Measurements from ENCODE around the gene NUDT22.
A peak's percentile ranks its signal among the peaks of the same experiment; 100 is the strongest.

The NUDT22 gene

GRCh38 chr11:64269540-64270220 is 43.6 kb downstream of the NUDT22 start:
- peak; percentile 99 for DNase-seq (ENCODE audit: low spot score)

GRCh38 chr11:64275031-64275800 is 49.1 kb downstream of the NUDT22 start:
- no peak for DNase-seq (ENCODE audit: low spot score)

- no peak for DNase-seq (ENCODE audit: low spot score)
Observed at GRCh38 chr11:64275841-64276240, 49.8 kb downstream of the NUDT22 start.

- DNase-seq (ENCODE audit: low spot score): no peak
Observed at GRCh38 chr11:64276653-64277431, 50.8 kb downstream of the NUDT22 start.

GRCh38 chr11:64278576-64279190 is 52.6 kb downstream of the NUDT22 start:
- DNase-seq (ENCODE audit: low spot score): no peak

All from RKO (cell line).